HG03066 (cell line): ENCODE measurements around the gene NACC1.

Source experiments
- ATAC-seq: cut with Tn5 transposase; IDR thresholded peaks from one replicate; pipeline ENCODE4 v1.9.1; 2021; ENCODE audit warnings: low read depth; ENCODE audit not compliant: unreplicated experiment

NACC1 gene

GRCh38 chr19:13118424-13119193 lies 545 bp downstream of the NACC1 start:
- ATAC-seq, result no peak

DNA sequence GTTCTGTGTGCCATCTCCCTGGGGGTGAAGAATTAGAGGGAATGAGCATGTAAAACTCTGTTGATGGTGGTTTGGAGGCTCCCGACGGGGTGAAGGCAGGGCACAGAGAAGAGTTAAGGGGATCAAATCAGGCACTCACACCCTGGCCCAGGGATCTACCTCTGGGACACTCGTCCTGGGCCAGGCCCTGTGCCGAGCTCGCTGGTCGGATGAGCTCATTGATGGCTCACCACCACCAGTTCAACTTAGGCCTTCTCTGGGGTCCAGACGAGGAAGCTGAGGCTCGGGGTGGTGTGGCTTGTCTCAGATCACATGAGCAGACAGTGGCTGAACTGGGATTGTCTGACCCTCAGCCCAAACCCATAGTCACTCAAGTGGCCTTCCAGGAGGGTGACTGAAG lies 1.6 kb downstream of the NACC1 start:
- ATAC-seq, result no peak

- ATAC-seq, result no peak
Measured at GRCh38 chr19:13120031-13120430, 2.0 kb downstream of the NACC1 start.

DNA sequence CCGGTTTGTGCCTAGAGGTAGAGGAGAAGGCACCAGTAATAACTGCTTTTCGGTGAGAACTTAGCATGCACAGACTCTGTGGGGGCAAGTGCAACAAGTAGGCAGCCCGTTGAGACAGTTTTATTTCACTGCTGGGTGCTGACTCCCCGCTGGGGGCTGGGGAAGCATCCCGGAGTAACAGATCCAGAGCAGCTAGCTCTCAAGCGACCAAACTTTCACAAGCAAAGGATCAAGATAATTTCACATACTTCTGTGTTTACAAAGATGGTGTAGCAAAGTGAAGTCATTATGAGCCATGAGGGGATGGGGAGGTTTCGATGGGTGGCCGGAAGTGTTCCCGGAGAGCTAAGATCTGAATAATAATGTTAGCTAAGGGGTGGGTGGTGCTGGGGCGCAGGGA lies 2.8 kb downstream of the NACC1 start:
- ATAC-seq, result no peak

DNA sequence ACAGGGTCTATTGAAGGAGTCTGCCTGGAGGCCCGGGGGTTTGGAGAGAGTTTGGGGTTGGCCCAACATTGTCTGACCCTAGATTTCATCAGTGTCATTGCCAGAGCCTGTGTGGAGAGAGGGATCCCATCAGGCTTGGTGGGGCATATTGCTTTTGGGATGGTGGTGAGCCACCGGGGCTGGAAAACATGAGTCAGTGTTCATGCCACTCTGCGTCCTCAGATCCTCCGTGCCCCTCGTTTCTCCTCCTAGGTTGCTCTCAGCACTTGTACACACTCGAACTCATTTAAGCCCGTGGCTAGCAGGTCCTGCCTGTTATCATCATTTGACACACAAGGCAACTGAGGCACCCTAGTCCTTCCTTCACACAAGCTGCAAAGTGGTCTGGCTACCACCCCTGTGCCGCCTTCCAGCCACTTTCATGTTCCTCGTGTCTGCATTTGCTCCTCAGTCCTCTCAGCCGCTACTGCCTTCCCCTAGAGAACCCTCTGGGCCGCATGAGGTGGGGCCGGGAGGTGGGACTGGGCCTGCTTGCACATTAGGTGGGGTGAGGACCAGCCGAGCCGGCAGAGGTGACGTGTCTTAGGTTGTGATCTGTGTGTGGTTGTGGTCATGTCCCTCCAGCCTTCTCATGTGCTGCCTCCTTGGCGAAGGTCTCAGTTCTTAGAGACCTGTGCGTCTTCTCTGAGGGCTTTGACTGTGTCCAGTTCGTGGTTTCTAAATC lies 3.6 kb downstream of the NACC1 start:
- ATAC-seq, result no peak

DNA sequence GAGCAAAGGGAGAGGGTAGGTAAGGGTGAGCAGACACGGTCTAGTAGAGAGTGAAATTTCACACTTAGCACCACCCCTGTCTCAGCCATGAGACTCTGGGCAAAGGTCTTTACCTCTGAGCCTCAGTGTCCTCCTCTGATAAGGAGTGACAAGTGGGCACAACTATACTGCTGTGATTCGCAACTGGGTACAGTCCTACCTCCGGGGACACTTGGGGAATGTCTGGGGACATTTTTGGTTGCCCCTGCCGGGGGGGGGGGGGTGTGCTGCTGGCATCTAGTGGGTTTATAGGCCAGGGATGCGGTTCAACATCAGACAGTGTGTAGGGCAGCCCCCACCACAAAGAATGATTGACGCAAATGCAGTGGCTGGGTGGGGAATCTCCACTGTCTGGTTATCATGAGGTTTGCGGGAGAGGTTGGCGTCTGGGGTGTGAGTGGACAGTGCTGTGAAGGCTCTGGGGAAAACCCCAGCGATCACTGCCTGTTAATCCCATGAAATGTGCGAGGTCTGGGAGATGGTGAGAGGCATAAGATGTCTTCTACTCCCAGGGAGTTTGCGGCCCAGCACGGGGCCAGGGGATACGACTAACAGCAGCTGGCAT lies 4.3 kb downstream of the NACC1 start:
- no peak for ATAC-seq

DNA sequence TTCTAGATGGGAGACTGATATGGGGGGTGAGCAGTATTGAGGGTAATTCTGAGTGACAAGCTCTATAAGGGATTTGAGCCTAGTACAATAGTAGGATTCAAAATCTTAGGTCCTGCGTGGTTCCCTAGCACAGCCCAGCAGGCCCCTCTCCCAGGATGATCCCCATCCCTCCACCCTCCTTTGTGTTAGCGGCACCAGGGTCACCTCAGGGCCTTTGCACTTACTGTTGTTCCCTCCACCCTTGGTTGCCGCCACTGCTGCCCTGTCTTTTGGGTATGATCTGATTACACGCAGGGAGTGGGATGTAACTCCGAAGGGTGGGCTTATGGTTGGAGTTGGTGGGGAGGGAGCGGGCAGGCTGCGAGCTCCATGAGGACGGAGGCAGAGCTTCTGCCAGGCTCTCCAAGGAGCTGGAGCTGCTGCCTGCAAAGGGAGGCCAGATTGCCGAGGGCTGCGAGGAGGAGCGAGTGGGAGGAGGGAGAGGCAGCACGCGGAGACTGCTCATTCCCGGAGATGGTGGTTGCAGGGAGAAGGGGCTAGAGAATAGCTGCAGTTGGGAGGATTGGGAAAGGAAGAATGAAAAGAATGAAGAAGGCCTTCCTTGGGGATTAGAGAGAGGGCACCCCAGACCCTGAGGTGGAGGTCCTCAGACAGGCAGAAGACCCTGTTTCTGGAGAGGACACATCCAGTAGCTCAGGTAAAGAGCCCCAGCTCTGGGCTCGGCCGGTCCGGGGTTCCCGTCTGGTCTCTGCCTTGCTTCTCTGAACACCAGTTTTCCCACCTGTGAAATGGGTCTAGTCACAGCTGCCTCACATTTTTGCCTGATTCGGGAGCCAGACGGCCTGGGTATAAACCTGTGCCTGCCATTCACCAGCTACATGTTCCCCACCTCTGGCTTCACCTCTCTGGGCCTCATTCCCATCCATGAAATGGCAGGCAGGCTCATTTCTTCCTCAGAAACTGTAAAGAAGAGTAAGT lies 5.2 kb downstream of the NACC1 start:
- no peak for ATAC-seq

DNA sequence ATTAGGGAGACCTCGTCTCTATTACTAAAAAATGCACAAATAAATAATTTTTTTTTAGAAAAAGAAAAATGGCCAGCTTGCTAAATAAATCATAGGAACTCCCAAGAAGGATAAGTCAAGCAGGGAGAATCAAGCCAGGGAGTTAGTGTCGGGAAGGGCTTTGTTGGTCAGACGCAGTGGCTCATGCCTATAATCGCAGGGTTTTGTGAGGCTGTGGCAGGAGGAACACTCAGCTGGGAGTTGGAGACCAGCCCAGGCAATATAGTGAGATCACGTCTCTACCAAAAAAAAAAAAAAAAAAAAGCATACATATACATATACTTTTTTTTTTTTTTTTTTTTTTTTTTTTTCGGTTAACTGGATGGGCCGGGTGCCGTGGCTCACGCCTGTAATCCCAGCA lies 9.0 kb downstream of the NACC1 start:
- no peak for ATAC-seq

DNA sequence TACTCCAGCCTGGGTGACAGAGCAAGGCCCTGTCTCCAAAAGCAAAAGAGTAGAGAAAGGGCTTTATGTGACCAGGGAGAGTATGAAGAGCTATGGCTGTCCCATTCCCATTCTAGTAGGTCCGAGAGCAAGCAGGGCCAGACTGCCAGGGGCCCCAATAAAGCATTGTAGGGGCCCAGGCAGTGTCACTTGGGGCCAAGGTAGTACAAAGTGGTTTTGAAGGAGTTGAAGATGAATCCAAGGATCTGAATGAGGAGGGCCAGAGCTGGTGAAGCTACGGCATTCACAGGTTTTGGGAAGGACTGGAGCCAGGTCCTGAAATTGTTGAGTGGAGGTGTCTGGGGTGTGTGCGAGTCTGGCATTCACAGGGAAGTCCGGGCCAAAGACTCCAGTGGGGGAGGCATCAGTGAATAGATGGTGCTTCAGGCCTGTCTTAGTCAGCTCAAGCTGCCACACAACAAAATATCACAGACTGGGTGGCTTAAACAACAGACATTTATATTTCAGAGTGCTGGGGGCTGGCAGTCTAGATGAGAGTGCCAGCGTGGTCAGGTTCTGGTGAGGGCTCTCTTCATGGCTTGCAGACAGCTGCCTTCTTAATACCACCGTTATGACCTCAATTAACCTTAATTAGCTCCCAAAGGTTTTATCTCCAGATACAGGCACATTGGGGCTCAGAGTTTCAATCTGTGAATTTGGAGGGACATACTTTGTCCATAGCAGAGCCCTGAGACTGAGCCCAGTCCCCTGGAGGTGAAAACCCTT lies 9.9 kb downstream of the NACC1 start:
- no peak for ATAC-seq

DNA sequence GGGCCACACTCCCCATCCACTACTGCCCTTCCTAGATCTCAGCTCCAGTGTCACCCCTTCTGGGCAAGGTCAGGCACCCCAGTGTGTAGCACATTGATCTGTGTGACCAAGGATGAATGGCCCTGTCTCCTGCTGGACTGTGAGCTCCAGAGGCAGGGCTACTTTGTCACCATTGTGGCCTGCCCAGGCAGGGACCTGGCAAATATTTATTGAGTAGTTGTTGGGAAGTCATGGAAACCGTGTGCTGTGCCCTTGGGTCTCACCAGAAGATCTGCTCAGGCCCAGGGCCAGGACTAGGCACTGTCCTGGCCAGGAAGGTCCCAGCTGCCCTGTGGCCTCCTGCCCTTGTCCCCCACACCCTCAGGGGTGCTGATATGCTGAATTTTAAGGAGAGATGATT lies 10.5 kb downstream of the NACC1 start:
- ATAC-seq, result no peak

DNA sequence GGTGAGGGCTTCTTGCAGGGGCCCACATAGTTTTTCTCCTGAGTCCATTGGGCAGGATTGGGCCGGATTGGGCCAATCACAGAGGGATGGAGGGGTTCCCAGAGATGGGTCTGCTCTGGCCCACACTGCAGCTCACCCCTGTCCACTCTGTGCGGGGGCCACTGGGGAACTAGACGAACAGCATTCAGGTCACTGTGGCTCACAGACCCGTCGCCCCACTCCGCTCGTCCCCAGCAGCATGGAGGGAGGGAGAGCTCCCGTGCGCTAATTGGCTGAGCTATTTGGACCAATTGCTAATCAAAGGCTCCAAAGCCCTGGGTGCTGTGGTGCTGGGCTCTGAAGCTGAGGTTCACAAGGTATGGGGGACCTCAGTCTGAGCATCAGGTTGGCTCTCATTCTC lies 11.3 kb downstream of the NACC1 start:
- ATAC-seq, result no peak

DNA sequence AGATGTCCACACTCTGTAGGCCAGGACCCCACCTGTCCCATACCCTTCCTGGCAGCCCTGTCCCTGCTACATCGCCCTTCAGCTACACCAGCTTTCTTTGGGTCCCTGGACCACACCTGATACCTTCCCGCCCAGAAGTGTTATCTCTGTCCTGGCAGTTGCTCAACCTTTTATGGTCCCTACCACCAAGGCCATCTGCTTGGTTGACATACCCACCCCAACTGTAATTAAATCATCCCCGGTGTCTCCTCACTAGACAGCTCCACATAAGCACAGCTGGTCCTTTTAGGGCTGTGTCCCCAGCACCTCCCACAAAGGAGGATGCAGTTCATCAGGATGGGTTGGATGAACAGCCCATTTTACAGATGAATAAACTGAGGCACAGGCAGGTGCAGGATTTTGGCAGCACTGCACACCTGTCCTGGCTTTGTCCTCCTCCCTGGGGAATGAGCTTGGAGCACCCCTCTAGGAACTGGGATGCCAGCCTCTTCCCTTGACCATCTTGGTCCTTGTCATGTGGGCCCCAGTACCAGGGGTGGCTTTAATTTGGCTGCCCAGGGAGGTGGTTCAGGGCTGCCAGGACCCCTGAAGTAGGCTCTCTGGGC lies 12.9 kb downstream of the NACC1 start:
- ATAC-seq, result no peak

DNA sequence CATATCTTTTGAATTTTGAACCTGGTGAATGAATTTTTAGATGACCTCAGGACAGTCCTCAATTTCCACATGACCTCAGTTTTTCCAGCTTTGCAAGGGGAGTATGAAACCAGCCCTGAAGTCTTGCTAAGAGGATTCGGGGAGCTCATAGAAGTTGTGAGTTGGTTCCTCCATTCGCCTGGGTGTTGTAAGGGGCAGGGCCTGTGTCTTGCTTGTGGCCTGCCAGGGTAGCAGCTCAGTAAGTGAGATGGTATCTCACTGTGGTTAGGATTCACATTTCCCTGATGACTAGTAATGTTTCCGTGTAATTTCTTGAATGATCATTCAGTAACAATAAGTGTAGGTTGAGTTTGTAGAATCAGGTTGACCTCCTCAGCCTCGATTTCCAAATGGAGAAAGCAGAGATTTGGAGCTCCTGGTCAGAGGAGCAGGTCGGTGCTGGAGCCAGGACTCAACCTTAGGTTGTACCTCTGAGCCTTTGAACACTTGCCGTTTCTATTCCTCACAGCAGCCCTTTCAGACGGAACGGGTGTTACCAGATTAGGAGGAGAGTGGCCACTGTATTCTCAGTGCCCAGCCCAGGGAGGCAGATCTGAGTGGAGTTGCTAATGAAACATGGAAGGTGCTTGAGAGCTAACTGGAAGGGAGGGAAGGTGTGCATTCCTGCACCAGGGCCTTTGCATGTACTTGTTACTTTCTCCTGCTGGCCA lies 14.6 kb downstream of the NACC1 start:
- no peak for ATAC-seq

- no peak for ATAC-seq
Measured at GRCh38 chr19:13133241-13133870, 15.3 kb downstream of the NACC1 start.

DNA sequence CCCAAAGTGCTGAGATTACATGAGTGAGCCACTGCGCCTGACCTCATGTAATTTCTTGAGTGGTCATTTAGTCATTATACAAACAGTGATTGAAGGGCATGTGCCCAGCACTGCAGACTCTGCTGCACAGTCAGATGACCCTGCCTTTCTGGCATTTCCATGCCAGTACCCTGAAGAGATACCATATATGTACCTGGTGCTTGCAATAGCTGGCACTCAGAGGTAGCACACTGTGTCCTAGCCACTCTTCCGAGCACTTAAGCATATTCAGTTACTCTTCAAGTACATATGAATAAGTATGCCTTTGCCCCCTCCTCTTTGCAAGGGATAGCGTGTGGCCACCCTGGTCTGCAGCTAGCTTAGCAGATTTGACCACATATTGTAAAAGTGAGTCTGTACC lies 16.6 kb downstream of the NACC1 start:
- ATAC-seq, result no peak

DNA sequence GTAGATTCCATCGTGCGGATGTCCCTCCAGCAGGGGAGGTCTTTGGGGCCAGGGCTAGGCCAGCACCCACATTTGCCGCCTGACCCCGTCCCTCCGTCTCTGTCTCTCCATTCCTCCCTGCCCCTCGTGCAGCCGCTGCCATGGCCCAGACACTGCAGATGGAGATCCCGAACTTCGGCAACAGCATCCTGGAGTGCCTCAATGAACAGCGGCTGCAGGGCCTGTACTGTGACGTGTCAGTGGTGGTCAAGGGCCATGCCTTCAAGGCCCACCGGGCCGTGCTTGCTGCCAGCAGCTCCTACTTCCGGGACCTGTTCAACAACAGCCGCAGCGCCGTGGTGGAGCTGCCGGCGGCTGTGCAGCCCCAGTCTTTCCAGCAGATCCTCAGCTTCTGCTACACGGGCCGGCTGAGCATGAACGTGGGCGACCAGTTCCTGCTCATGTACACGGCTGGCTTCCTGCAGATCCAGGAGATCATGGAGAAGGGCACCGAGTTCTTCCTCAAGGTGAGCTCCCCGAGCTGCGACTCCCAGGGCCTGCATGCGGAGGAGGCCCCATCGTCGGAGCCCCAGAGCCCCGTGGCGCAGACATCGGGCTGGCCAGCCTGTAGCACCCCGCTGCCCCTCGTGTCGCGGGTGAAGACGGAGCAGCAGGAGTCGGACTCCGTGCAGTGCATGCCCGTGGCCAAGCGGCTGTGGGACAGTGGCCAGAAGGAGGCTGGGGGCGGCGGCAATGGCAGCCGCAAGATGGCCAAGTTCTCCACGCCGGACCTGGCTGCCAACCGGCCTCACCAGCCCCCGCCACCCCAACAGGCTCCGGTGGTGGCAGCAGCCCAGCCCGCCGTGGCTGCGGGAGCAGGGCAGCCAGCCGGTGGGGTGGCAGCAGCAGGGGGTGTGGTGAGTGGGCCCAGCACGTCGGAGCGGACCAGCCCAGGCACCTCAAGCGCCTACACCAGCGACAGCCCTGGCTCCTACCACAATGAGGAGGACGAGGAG lies 17.3 kb downstream of the NACC1 start:
- no peak for ATAC-seq

GRCh38 chr19:13137290-13137794 lies 19.3 kb downstream of the NACC1 start:
- ATAC-seq, result no peak
